GM23338 (cell line): ENCODE measurements around the gene TNNT1. TPM values are rescaled to one million over a fixed set of nuclear protein-coding genes. Genes with fewer than 3 reads are reported as not detected.

Experiments used
- ATAC-seq: fragments of 200-7000 bp; cut with Tn5 transposase; 3 replicates; pipeline ENCODE4 v1.9.1; 2020
- DNase-seq: peaks from one replicate; pipeline ENCODE4 v3.0.0-alpha.2; 2015; ENCODE audit warnings: low spot score
- H2AFZ ChIP-seq: fragments of 200-600 bp; sonication (generic); 2 replicates; pipeline ENCODE4 v1.8.0; 2016; ENCODE audit warnings: antibody characterized with exemption, mild to moderate bottlenecking, moderate library complexity
- H3F3A ChIP-seq: fragments of 200-600 bp; sonication (generic); replicated peaks from 2 replicates; pipeline ENCODE4 v1.8.0; 2017; ENCODE audit warnings: antibody characterized with exemption, mixed run types, low read depth
- H3K27ac ChIP-seq: fragments of 200-600 bp; sonication (generic); 2 replicates; pipeline ENCODE4 v1.6.1; 2016; ENCODE audit warnings: low read depth
- H3K27me3 ChIP-seq: fragments of 200-600 bp; sonication (generic); 2 replicates; pipeline ENCODE4 v1.8.0; 2016; ENCODE audit warnings: mild to moderate bottlenecking, mixed run types, moderate library complexity; ENCODE audit not compliant: insufficient read depth
- H3K36me3 ChIP-seq: fragments of 200-600 bp; sonication (generic); 2 replicates; pipeline ENCODE4 v1.8.0; 2016; ENCODE audit warnings: mild to moderate bottlenecking; ENCODE audit not compliant: insufficient read depth
- H3K4me1 ChIP-seq: fragments of 200-600 bp; sonication (generic); 2 replicates; pipeline ENCODE4 v1.8.0; 2016; ENCODE audit warnings: mild to moderate bottlenecking, moderate library complexity; ENCODE audit not compliant: insufficient read depth
- H3K4me2 ChIP-seq: fragments of 200-600 bp; sonication (generic); 2 replicates; pipeline ENCODE4 v1.7.1; 2017; ENCODE audit warnings: mixed run types
- H3K4me3 ChIP-seq: fragments of 200-600 bp; sonication (generic); 2 replicates; pipeline ENCODE4 v1.6.1; 2016; ENCODE audit warnings: mixed run types
- H3K79me2 ChIP-seq: fragments of 200-600 bp; sonication (generic); replicated peaks from 2 replicates; pipeline ENCODE4 v1.8.0; 2017; ENCODE audit warnings: mild to moderate bottlenecking; ENCODE audit not compliant: insufficient read depth
- H3K9me2 ChIP-seq: fragments of 200-600 bp; sonication (generic); 2 replicates; pipeline ENCODE4 v1.8.0; 2017; ENCODE audit not compliant: insufficient read depth
- H4K20me1 ChIP-seq: fragments of 200-600 bp; sonication (generic); replicated peaks from 2 replicates; pipeline ENCODE4 v1.8.0; 2017; ENCODE audit warnings: mild to moderate bottlenecking; ENCODE audit not compliant: insufficient read depth
- H3K27ac Mint-ChIP-seq: 2 replicates; pipeline ENCODE4 v1.8.0; 2020; ENCODE audit warnings: inconsistent platforms, mild to moderate bottlenecking, moderate library complexity, mixed read lengths
- H3K27me3 Mint-ChIP-seq: 3 replicates; pipeline ENCODE4 v1.8.0; 2022; ENCODE audit warnings: low read depth, mild to moderate bottlenecking, moderate library complexity, mixed read lengths, inconsistent platforms; ENCODE audit not compliant: insufficient read depth, poor library complexity
- H3K36me3 Mint-ChIP-seq: 3 replicates; pipeline ENCODE4 v1.8.0; 2021; ENCODE audit warnings: low read depth, mild to moderate bottlenecking, inconsistent platforms, moderate library complexity, mixed read lengths
- H3K4me1 Mint-ChIP-seq: 3 replicates; pipeline ENCODE4 v1.8.0; 2020; ENCODE audit warnings: mild to moderate bottlenecking, inconsistent platforms, mixed read lengths
- H3K4me3 Mint-ChIP-seq: 3 replicates; pipeline ENCODE4 v1.8.0; 2021; ENCODE audit warnings: moderate library complexity, mild to moderate bottlenecking, inconsistent platforms, mixed read lengths
- H3K9me3 Mint-ChIP-seq: 3 replicates; pipeline ENCODE4 v1.8.0; 2020; ENCODE audit warnings: moderate library complexity, mild to moderate bottlenecking, inconsistent platforms, mixed read lengths
- EZH2 ChIP-seq: fragments of 200-600 bp; sonication (generic); IDR thresholded peaks from one replicate; pipeline ENCODE4 v1.8.0; 2017; ENCODE audit warnings: antibody characterized with exemption, mild to moderate bottlenecking, low read depth; ENCODE audit not compliant: unreplicated experiment
- EZH2phosphoT487 ChIP-seq: fragments of 200-600 bp; sonication (generic); IDR thresholded peaks from one replicate; pipeline ENCODE4 v1.8.1; 2018; ENCODE audit warnings: antibody characterized with exemption; ENCODE audit not compliant: unreplicated experiment
- JUNB ChIP-seq: IDR thresholded peaks from one replicate; pipeline ENCODE4 v1.6.1; 2016; ENCODE audit warnings: antibody characterized with exemption; ENCODE audit not compliant: unreplicated experiment
- NANOG ChIP-seq: IDR thresholded peaks from 2 replicates; pipeline ENCODE4 v1.6.1; 2016; ENCODE audit warnings: antibody characterized with exemption, borderline replicate concordance
- POLR2AphosphoS5 ChIP-seq: IDR thresholded peaks from 2 replicates; pipeline ENCODE4 v1.6.1; 2016; ENCODE audit warnings: antibody characterized with exemption, low read depth
- ZNF114 ChIP-seq: fragments of 250-450 bp; sonication (Bioruptor Pico); IDR thresholded peaks from 2 replicates; pipeline ENCODE4 v1.5.0; 2020; ENCODE audit warnings: mild to moderate bottlenecking, moderate library complexity
- polyA plus RNA-seq: library from polyadenylated mRNA; unstranded; fragments of >200 nt; fragmentation: Nextera tagmentation; extraction: Ambion mirVana; gene quantifications from 2 replicates; pipeline ENCODE4 v1.2.1, GENCODE V29; 2016
- total RNA-seq: library from RNA; depleted of rRNA; stranded (reverse); fragments of >200 nt; shearing (Covaris generic); gene quantifications from 2 replicates; pipeline ENCODE4 v1.2.3, GENCODE V29; 2014
- TF ChIP-seq, protein P1 (sequence below): IDR thresholded peaks from one replicate; pipeline ENCODE4 v1.6.1; 2018; ENCODE audit warnings: antibody characterized with exemption; ENCODE audit not compliant: unreplicated experiment
- TF ChIP-seq, protein P2 (sequence below): fragments of 250-450 bp; sonication (Bioruptor Pico); IDR thresholded peaks from 2 replicates; pipeline ENCODE4 v1.5.0; 2020; ENCODE audit warnings: mild to moderate bottlenecking, moderate library complexity

TNNT1 gene
- total and polyA plus RNA-seq, 2 experiments from 2014 or later: 59.3 to 150 TPM

DNA sequence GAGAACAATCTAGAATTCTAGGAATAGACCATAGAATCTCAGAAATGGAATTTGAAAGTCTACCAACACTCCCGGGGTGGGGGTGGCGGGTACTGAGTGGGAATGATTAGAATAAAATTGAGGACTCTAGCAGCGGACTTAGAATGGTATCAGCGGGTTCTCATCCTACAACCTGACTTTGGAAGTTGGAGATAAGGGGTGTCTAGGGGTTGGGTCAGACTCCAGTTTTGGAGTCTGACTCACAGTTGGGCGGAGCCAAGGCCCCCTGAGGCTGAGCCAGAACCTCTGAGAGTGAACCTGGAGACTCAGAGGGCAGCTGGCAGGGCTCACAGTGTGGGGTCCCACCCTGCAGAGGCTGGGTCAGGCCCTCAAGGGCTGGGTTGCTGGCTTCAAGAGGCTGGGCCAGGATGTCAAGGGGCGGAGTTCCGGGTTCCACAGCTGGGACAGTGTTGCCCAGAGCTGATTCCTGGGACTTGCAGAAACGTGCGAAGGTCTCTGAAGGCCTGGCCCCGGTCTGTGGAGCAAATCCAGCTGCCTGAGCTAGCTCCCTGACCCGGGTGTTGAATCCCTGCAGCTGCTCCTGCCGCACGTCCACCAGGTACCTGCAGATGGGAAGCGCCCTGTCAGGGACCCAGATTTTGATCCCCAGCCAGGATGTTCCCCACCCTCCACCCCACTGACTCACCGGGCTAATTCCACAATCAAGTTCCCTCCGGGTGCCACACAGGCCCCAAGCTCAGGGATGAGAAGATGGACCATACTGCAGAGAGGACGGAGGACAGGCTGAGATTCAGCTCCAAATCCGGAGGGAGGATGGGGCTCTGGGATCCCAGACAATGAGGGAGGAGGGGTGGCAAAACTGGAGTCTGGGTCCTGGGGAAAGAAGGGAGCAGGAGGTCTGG lies 10.1 kb upstream of the TNNT1 start:
- no peak for TF ChIP-seq NANOG
- TF ChIP-seq, protein P1, sequence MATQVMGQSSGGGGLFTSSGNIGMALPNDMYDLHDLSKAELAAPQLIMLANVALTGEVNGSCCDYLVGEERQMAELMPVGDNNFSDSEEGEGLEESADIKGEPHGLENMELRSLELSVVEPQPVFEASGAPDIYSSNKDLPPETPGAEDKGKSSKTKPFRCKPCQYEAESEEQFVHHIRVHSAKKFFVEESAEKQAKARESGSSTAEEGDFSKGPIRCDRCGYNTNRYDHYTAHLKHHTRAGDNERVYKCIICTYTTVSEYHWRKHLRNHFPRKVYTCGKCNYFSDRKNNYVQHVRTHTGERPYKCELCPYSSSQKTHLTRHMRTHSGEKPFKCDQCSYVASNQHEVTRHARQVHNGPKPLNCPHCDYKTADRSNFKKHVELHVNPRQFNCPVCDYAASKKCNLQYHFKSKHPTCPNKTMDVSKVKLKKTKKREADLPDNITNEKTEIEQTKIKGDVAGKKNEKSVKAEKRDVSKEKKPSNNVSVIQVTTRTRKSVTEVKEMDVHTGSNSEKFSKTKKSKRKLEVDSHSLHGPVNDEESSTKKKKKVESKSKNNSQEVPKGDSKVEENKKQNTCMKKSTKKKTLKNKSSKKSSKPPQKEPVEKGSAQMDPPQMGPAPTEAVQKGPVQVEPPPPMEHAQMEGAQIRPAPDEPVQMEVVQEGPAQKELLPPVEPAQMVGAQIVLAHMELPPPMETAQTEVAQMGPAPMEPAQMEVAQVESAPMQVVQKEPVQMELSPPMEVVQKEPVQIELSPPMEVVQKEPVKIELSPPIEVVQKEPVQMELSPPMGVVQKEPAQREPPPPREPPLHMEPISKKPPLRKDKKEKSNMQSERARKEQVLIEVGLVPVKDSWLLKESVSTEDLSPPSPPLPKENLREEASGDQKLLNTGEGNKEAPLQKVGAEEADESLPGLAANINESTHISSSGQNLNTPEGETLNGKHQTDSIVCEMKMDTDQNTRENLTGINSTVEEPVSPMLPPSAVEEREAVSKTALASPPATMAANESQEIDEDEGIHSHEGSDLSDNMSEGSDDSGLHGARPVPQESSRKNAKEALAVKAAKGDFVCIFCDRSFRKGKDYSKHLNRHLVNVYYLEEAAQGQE: no peak
- no peak for TF ChIP-seq JUNB
- TF ChIP-seq, protein P2, sequence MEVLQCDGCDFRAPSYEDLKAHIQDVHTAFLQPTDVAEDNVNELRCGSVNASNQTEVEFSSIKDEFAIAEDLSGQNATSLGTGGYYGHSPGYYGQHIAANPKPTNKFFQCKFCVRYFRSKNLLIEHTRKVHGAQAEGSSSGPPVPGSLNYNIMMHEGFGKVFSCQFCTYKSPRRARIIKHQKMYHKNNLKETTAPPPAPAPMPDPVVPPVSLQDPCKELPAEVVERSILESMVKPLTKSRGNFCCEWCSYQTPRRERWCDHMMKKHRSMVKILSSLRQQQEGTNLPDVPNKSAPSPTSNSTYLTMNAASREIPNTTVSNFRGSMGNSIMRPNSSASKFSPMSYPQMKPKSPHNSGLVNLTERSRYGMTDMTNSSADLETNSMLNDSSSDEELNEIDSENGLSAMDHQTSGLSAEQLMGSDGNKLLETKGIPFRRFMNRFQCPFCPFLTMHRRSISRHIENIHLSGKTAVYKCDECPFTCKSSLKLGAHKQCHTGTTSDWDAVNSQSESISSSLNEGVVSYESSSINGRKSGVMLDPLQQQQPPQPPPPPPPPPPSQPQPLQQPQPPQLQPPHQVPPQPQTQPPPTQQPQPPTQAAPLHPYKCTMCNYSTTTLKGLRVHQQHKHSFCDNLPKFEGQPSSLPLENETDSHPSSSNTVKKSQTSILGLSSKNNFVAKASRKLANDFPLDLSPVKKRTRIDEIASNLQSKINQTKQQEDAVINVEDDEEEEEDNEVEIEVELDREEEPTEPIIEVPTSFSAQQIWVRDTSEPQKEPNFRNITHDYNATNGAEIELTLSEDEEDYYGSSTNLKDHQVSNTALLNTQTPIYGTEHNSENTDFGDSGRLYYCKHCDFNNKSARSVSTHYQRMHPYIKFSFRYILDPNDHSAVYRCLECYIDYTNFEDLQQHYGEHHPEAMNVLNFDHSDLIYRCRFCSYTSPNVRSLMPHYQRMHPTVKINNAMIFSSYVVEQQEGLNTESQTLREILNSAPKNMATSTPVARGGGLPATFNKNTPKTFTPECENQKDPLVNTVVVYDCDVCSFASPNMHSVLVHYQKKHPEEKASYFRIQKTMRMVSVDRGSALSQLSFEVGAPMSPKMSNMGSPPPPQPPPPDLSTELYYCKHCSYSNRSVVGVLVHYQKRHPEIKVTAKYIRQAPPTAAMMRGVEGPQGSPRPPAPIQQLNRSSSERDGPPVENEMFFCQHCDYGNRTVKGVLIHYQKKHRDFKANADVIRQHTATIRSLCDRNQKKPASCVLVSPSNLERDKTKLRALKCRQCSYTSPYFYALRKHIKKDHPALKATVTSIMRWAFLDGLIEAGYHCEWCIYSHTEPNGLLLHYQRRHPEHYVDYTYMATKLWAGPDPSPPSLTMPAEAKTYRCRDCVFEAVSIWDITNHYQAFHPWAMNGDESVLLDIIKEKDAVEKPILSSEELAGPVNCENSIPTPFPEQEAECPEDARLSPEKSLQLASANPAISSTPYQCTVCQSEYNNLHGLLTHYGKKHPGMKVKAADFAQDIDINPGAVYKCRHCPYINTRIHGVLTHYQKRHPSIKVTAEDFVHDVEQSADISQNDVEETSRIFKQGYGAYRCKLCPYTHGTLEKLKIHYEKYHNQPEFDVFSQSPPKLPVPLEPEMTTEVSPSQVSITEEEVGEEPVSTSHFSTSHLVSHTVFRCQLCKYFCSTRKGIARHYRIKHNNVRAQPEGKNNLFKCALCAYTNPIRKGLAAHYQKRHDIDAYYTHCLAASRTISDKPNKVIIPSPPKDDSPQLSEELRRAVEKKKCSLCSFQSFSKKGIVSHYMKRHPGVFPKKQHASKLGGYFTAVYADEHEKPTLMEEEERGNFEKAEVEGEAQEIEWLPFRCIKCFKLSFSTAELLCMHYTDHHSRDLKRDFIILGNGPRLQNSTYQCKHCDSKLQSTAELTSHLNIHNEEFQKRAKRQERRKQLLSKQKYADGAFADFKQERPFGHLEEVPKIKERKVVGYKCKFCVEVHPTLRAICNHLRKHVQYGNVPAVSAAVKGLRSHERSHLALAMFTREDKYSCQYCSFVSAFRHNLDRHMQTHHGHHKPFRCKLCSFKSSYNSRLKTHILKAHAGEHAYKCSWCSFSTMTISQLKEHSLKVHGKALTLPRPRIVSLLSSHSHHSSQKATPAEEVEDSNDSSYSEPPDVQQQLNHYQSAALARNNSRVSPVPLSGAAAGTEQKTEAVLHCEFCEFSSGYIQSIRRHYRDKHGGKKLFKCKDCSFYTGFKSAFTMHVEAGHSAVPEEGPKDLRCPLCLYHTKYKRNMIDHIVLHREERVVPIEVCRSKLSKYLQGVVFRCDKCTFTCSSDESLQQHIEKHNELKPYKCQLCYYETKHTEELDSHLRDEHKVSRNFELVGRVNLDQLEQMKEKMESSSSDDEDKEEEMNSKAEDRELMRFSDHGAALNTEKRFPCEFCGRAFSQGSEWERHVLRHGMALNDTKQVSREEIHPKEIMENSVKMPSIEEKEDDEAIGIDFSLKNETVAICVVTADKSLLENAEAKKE (CRISPR knock-in tag): no peak
- TF ChIP-seq ZNF114 (CRISPR knock-in tag): no peak
- no peak for TF ChIP-seq POLR2AphosphoS5
- no peak for TF ChIP-seq EZH2
- TF ChIP-seq EZH2phosphoT487: no peak
- Mint-ChIP-seq H3K27ac (no peak overlapping the region), H3K27me3 (peaks cover 45% of the 10 kb centered on the region), H3K9me3 (no peaks in the 10 kb centered on the region; the same call in 2 of the 3 replicates), H3K4me3 (no peak overlapping the region), H3K4me1 (peaks cover 18% of the 10 kb centered on the region), H3K36me3 (peaks cover 6% of the 10 kb centered on the region)
- peaks cover 30% of the 10 kb centered on the region for H3K4me1 ChIP-seq
- ATAC-seq: peak; percentile 9
- no peak overlapping the region for H3K27ac ChIP-seq
- 0 out of 2 replicates have a peak, but pooled peaks cover 3% of the 10 kb centered on the region for H3F3A ChIP-seq
- H2AFZ ChIP-seq: no peak overlapping the region
- peaks cover 32% of the 10 kb centered on the region for H3K27me3 ChIP-seq
- H3K36me3 ChIP-seq: no peaks in the 10 kb centered on the region
- H3K9me2 ChIP-seq: no peaks in the 10 kb centered on the region
- H4K20me1 ChIP-seq: no peaks in the 10 kb centered on the region
- no peak overlapping the region for H3K4me3 ChIP-seq
- H3K79me2 ChIP-seq: no peaks in the 10 kb centered on the region
- DNase-seq: no peak
- peak overlapping the region; percentile 73; the same call in 1 of the 2 replicates for H3K4me2 ChIP-seq
